NCI-H526 treated with DMSO at 0.1 percent for 48 hours (cell line): ENCODE measurements around the gene EBF3.

ENCODE experiments used
- DNase-seq: peaks from one replicate; lab custom pipeline; 2025; lab: John Stamatoyannopoulos, UW

The EBF3 gene

GRCh38 chr10:129870961-129871621 is 93.0 kb downstream of the EBF3 start:
- DNase-seq = peak; percentile 89

DNA sequence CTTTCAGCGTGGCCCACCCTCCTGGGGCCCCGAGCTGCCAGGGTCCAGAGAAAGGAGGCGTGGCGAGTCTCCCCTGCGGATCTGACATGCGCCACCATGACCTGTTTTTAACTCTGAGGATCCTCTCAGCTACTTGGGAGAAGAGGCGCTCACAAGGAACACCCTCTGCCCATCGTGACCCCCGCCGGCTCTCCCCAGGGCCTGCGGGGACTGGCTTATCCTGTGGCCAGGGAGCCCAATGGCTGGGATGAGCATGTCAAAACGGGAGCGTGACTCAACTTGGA is 93.7 kb downstream of the EBF3 start:
- no peak for DNase-seq

DNA sequence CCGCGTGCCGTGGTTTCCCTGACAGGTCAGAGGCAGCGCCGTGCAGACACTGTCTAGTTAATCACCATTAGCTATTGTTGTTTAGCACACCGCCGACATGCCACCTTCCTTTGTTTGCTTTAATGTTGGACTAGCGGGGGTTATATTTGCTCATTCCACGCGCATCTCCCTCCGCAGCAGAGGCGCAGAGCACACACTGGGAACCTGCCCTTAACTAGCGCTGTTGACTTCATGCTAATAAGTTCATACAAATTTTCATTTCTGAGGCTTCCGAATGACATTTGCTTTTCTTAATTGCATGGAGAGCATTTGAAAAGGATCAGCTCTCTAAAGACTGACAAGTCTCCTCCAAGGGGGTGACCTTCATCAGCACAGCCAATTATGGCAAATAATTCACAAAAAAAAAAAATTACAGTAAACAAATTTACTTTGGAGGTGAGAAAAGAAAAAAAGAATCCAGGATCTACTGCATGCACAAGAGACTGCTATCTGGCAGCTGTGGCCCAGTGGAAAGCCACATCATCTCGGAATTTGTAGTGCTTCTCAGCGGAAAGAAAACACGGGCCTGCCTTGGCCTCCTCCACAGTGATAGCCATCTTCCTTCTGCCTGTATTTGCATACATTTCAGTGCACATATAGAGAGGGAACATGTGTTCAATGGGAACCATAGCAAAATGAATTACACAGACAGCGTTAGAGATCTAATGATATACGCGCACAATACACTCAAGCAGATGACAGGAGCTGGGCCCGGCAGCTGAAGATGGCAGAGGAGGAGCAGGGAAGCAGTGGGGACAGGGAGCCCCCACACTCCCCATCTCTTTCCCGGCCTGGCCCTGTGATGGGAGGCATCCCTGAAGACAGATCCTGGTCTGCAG is 94.2 kb downstream of the EBF3 start:
- peak; percentile 70 for DNase-seq

GRCh38 chr10:129868449-129869035 is 95.5 kb downstream of the EBF3 start:
- peak; percentile 44 for DNase-seq

DNA sequence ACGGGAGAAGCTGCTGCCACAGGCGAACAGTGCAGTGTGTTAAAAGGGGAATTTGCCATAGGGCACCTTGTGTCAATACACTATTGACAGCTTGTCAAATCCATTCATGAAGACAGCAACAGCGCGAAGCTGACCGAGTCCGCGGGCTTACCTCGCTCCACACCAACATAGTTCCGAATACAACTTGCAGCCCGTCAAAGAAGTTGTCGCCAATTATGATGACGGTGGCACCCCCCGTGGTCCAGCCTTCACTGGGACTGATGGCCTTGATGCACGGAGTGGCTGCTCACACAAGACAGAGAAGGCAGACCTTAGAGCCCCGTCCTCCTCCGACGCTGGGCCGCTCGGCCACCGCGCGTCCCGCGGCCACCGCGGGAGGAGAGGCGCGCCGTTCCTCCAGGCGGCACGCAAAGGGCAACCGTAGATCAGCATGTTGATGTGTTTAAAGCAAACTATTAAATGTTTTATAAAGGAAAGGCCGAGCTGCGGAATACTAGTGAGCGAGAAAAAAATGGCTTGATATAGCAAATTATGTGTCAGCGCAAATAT is 96.4 kb downstream of the EBF3 start:
- DNase-seq = no peak

DNA sequence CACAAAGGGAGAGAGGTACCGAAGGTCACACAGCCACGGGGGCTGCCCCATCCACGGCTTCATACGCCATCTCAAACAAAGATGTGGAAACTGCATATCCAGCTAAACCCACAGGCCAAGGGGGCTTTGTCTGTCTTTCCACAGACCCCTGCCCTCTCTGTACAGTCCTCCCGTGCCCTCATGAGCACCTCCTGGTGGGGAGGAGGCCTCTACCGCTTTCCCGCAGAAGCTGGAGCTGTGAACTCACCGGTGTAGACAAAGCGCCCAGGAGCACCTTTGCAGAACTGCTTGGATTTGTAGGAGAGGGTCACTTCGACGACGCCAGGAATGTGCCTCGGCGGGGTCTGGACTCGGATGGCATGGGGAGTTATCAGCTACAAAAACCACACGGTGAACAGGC is 97.2 kb downstream of the EBF3 start:
- no peak for DNase-seq

GRCh38 chr10:129865960-129866359 is 98.1 kb downstream of the EBF3 start:
- no peak for DNase-seq

GRCh38 chr10:129865413-129865812 is 98.7 kb downstream of the EBF3 start:
- DNase-seq = no peak

DNA sequence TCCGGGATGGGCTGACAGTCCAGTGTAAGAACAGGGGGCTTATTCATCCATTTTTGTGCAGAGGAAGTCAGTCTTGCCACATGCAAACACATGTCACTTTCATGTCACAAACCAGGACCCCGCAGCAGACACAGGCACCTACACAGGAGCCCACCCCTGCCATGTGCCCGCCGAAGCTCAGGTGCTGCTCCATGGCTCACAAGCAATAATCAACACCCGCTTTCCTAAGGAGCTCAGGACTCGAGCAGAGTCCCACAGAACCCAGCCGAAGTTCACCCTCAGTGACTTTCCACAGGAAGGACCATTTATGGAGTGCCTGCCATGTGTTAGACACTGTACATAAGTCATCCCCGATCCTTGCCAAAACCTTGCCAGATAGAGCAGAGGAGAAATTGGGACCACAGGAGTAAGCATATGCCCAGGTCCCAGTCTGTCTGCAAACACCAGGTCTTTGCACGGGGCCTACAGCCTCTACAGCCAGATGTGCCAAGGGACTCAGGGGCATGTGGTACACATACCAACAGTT is 99.4 kb downstream of the EBF3 start:
- DNase-seq = no peak

- no peak for DNase-seq
Measured at GRCh38 chr10:129864082-129864481, 100.0 kb downstream of the EBF3 start.

DNA sequence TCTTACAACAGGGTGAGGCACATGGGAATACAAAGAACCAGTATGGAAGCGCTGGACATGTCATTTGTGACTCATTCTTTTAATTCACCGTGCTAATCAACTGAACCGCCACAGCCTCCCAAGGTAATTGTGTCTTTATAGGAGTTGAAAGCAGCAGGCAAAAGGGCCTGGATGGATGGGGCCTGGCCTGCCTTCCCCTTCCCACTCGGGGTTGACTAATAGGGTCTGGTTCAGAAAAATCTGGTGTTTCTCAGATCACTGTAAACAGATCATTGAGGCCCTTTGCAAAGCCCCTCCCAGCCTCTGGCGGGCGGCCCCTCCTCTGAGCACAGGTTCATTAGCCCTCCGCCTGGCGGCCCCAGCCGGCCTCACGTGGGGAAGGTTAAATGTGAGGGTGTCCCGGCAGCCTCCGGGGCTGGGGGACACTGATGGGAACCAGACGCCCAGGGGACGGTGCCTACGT is 100.8 kb downstream of the EBF3 start:
- no peak for DNase-seq

GRCh38 chr10:129861776-129862531 is 102.1 kb downstream of the EBF3 start:
- DNase-seq = no peak

GRCh38 chr10:129860396-129860795 is 103.7 kb downstream of the EBF3 start:
- no peak for DNase-seq

GRCh38 chr10:129859536-129859935 is 104.5 kb downstream of the EBF3 start:
- DNase-seq = no peak

DNA sequence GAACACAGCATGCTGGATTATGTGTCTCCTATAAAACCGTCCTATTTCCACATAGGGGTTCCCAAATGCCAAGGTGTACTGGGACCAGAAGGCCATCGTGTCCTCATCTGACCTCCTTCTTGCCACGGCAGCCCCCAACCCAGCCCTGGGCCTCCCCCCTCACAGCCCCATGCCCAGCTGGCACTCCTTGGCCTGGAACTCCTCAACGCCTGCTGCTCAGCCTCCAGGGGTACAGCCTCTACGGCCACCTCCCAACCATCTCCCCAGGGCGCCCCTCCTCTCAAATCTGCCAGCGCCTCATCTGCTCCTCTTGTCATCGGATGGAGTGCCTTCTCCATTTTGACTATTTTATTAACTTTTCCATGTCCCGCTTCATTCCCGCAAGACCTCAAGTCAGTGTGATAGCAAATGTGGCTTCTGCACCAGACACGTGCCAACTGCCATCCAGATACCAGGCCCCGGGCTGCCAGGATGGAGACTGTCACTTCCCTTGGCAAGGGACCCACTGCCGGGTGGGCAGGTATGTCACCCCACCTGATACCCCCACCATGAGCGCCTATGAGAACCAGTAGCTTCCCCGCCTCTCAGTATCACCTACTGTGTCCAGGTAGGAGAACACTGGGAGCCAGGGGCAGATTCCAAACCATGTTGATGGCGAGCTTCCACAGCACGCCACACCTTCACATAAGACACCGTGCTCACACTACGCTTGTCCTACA is 106.7 kb downstream of the EBF3 start:
- no peak for DNase-seq

- no peak for DNase-seq
Measured at GRCh38 chr10:129855836-129856563, 108.1 kb downstream of the EBF3 start.

DNA sequence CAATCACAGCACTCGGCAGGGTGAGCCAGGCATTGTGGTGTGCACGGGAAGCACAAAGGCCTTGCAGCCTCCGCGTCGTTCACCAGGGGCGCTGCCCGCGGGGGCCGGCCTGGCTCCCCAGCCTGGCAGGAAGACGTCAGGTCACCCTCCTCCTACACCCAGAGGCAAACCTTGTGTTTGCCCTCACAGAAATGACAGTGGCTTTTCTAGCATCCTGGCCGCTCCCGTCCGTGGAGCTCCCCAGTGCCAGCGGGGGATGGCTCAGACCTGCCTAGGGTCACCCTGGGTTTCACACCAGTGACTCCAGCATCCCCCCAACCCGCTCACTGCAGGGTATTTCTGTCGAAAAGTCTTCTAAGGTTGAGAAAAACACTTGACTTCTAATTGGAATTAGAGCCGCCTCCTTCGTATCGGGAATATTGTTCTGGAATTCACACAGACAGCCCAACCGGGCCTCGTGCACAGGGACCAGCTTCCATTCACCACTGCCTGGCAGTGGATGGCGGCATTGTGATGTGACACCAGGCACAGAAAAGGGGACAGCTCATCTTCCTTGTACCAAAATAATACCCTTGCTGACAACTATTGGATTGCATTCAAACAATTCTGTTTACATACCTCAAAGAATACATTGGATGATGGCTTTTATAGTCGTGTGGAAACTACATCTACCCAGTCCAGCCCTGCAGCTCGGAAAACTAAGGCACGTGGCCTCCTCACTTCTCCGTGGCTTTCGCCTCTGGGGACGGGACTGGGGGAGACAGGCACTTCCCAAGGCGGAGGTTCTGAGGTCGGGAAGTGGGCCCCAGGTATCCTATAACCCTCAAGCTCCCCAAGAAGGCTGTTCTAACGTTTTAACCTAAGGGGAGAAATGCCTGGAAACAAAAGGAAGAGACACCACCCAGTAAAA is 109.0 kb downstream of the EBF3 start:
- no peak for DNase-seq

GRCh38 chr10:129854158-129854557 is 109.9 kb downstream of the EBF3 start:
- DNase-seq = no peak

GRCh38 chr10:129853562-129853903 is 110.5 kb downstream of the EBF3 start:
- peak; percentile 4 for DNase-seq
